ENCODE measurements around the gene GNAQ. TPM values are rescaled to one million over a fixed set of nuclear protein-coding genes. Genes with fewer than 3 reads are reported as not detected.

The GNAQ gene
- total RNA-seq, 1 donor from 2014 or later: 46.9 TPM

DNA sequence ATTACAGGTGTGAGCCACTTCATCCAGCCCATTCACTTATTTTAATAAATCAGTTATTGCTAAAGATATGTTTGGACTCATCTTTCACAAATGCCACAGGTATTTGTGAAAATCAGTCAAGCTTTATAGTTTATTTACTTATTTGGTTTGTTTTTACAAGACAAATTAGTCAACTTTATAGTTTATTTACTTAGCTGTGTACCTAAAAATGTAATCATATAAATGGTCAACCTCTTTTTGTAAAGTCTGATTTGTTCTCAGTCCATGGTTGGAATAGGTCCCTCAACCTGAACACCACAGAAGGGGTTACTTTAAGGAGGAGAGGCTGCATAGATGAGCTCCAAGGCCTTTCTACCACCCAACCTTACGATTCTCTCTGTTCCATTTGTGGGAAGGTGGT lies 80.2 kb downstream of the GNAQ start:
- no peak for DNase-seq (ENCODE audit: low spot score in 2 of 2, unreplicated experiment in 2 of 2)
- Mint-ChIP-seq H3K9me3 (no peaks in the 10 kb centered on the region), H3K27ac (no peak overlapping the region), H3K4me1 (peaks cover 39% of the 10 kb centered on the region), H3K4me3 (no peak overlapping the region), H3K27me3 (ENCODE audit: low read depth) (no peaks in the 10 kb centered on the region), H3K36me3 (peaks cover 3% of the 10 kb centered on the region)
- TF ChIP-seq, protein P1, sequence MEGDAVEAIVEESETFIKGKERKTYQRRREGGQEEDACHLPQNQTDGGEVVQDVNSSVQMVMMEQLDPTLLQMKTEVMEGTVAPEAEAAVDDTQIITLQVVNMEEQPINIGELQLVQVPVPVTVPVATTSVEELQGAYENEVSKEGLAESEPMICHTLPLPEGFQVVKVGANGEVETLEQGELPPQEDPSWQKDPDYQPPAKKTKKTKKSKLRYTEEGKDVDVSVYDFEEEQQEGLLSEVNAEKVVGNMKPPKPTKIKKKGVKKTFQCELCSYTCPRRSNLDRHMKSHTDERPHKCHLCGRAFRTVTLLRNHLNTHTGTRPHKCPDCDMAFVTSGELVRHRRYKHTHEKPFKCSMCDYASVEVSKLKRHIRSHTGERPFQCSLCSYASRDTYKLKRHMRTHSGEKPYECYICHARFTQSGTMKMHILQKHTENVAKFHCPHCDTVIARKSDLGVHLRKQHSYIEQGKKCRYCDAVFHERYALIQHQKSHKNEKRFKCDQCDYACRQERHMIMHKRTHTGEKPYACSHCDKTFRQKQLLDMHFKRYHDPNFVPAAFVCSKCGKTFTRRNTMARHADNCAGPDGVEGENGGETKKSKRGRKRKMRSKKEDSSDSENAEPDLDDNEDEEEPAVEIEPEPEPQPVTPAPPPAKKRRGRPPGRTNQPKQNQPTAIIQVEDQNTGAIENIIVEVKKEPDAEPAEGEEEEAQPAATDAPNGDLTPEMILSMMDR (IDR thresholded peaks at IDR 0.05; ENCODE audit: unreplicated experiment): no peak

DNA sequence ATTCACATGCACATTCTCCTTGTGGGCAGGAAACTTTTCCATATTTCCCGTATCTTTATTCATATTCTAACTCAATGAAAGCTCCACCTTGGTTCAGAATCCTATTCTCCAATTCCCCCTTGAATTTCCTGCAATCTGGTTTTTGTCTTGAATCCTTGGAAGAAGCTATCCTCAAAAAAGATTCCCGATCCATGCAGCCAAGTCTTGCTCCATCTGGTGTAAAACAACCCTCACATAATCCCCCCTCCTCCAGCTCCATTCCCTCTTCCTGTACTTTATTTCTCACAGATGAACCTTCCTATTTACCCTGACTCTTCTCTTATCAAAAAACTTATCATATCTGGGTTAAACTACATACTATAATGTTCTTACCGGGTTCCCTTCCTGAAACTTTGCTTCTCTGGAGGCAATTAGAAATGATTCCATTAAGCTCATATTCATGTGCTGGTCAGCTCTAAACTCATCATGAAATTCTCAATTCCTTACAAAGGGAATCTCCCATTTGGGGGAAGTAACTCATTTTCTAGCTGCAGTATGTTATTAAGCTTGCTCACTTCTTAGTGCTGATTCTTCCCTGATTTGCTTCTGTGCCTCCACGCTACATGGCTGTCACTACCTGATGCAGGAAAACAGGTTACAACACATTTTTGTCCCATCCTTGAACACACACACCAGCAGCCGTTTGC lies 81.7 kb downstream of the GNAQ start:
- Mint-ChIP-seq H3K36me3 (peaks cover 3% of the 10 kb centered on the region), H3K9me3 (no peaks in the 10 kb centered on the region), H3K4me3 (no peak overlapping the region), H3K27me3 (ENCODE audit: low read depth) (no peaks in the 10 kb centered on the region), H3K4me1 (peaks cover 49% of the 10 kb centered on the region), H3K27ac (no peak overlapping the region)
- no peak for DNase-seq (ENCODE audit: low spot score in 2 of 2, unreplicated experiment in 2 of 2)
- TF ChIP-seq, protein P1 (IDR thresholded peaks at IDR 0.05; ENCODE audit: unreplicated experiment): no peak

DNA sequence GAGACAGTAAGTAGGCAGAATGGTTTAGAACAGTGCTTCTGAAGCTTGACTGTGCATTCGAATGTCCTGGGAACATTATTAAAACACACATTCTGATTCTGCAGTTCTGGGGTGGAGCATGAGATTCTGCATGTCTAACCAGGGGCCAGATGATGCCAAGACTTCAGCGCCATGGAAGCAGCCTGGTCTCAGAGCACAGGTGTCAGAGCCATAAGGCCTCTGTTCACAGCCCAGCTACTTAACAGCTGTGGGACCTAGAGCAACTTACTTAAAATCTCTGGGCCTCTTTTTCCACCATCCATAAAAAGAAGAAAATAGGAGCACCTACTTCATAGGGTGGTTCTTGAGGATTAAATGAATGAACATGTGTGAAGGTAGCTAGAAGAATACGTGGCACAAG lies 84.0 kb downstream of the GNAQ start:
- TF ChIP-seq, protein P1 (IDR thresholded peaks at IDR 0.05; ENCODE audit: unreplicated experiment): no peak
- no peaks in the 10 kb centered on the region for H3K9me3 Mint-ChIP-seq
- H3K27ac Mint-ChIP-seq: no peak overlapping the region
- no peaks in the 10 kb centered on the region for H3K27me3 Mint-ChIP-seq (ENCODE audit: low read depth)
- DNase-seq (ENCODE audit: low spot score in 2 of 2, unreplicated experiment in 2 of 2): no peak
- H3K4me1 Mint-ChIP-seq: peaks cover 36% of the 10 kb centered on the region
- no peak overlapping the region for H3K4me3 Mint-ChIP-seq
- peaks cover 3% of the 10 kb centered on the region for H3K36me3 Mint-ChIP-seq

DNA sequence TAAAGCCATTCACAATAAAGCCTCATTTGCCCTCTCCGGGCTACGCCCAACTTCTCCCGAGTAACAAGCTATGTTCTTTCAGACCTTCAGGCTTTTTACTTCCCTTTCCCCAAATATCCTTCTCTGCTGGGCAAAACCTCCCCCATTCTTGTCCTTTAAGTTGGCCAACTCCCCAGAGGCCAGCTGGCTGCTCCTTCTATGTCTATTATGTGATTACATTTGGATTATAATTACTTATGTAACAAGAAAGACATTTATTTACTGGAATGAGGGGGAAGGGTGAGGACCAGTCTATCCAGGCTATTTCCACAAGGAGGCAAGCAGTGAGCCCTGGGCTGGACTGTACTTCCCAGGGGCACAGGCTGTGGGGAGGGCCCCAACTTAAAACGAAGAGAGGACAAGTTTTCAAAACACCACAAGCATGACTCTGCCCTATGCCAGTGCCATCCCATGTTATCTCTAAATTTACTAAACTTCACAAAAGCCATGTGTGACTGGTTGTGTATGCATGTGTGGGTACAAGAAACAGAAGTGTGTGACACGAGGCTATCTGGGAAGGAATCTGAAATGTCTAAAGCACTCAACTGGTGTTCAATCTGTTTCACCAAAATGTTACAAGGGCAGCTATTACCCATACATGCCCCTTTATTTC lies 84.5 kb downstream of the GNAQ start:
- TF ChIP-seq, protein P1 (IDR thresholded peaks at IDR 0.05; ENCODE audit: unreplicated experiment): no peak

DNA sequence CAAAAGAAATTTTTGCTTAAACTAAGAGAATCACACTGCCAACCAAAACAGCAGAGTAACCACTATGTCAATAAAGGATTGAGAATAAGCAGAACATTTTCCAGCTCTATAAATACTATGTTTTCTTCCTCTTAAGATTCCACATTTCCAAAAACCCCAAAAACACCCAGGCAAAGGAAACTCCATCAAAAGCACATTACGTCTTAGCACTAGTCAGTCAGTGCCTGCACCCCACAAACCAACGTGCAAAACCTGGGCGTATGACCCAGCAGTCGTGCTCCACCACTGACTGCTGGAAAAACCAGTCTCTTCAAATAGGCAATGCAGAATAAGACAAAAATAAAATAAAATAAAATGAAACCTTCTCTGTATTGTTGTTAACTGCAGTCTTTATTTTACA lies 85.3 kb downstream of the GNAQ start:
- no peak for DNase-seq (ENCODE audit: low spot score in 2 of 2, unreplicated experiment in 2 of 2)
- Mint-ChIP-seq H3K4me1 (peaks cover 37% of the 10 kb centered on the region), H3K36me3 (no peaks in the 10 kb centered on the region), H3K27me3 (ENCODE audit: low read depth) (no peaks in the 10 kb centered on the region), H3K9me3 (no peaks in the 10 kb centered on the region), H3K27ac (no peak overlapping the region), H3K4me3 (no peak overlapping the region)
- TF ChIP-seq, protein P1 (IDR thresholded peaks at IDR 0.05; ENCODE audit: unreplicated experiment): no peak

More for the DNA sequence above, 84.5 kb downstream of the GNAQ start:
- peaks cover 3% of the 10 kb centered on the region for H3K36me3 Mint-ChIP-seq
- no peak overlapping the region for H3K4me3 Mint-ChIP-seq
- no peaks in the 10 kb centered on the region for H3K9me3 Mint-ChIP-seq
- no peaks in the 10 kb centered on the region for H3K27me3 Mint-ChIP-seq (ENCODE audit: low read depth)
- no peak overlapping the region for H3K27ac Mint-ChIP-seq
- peaks cover 35% of the 10 kb centered on the region for H3K4me1 Mint-ChIP-seq
- DNase-seq (ENCODE audit: low spot score in 2 of 2, unreplicated experiment in 2 of 2): no peak
